Stimulated activated CD4-positive, alpha-beta T cell treated with anti-CD3 and anti-CD28 coated beads, TNF-alpha, amount 100 ng/mL, for 48 hours (primary cell): ENCODE data around the gene HSD17B2.
"Not testable (repeated sequence)": the region's sequence is repeated elsewhere in the genome, so short reads cannot be mapped to it uniquely, and the experiment has no call there.

ENCODE experiments used
- DNase-seq, 3 donors: peaks; one replicate each; pipeline ENCODE4 v3.0.0-alpha.2; 2020; ENCODE audit warnings: low read depth in 3 of 3

Gene HSD17B2

GRCh38 chr16:82079892-82080291, 44.8 kb downstream of the HSD17B2 start:
- DNase-seq = no peak

- no peak for DNase-seq
Measured at GRCh38 chr16:82081264-82081663, 46.2 kb downstream of the HSD17B2 start.

GRCh38 chr16:82082097-82082496, 47.0 kb downstream of the HSD17B2 start:
- no peak for DNase-seq

- no peak for DNase-seq
Measured at GRCh38 chr16:82082543-82083244, 47.6 kb downstream of the HSD17B2 start.

- no peak for DNase-seq
Measured at GRCh38 chr16:82083710-82084353, 48.8 kb downstream of the HSD17B2 start.

GRCh38 chr16:82085011-82085779, 50.1 kb downstream of the HSD17B2 start:
- DNase-seq = no peak

GRCh38 chr16:82088483-82088882, 53.4 kb downstream of the HSD17B2 start:
- DNase-seq = no peak

- DNase-seq = no peak
Measured at GRCh38 chr16:82091241-82091640, 56.2 kb downstream of the HSD17B2 start.

- DNase-seq = no peak
Measured at GRCh38 chr16:82092711-82093110, 57.7 kb downstream of the HSD17B2 start.

GRCh38 chr16:82093666-82094300, 58.7 kb downstream of the HSD17B2 start:
- no peak for DNase-seq

- no peak for DNase-seq
Measured at GRCh38 chr16:82094942-82095540, 60.0 kb downstream of the HSD17B2 start.

GRCh38 chr16:82096641-82097040, 61.6 kb downstream of the HSD17B2 start:
- no peak for DNase-seq

GRCh38 chr16:82105107-82105506, 70.1 kb downstream of the HSD17B2 start:
- DNase-seq = no peak

- DNase-seq = no peak
Measured at GRCh38 chr16:82108100-82108499, 73.0 kb downstream of the HSD17B2 start.

GRCh38 chr16:82108774-82109173, 73.7 kb downstream of the HSD17B2 start:
- DNase-seq = no peak

GRCh38 chr16:82109266-82109665, 74.2 kb downstream of the HSD17B2 start:
- not testable (repeated sequence) for DNase-seq

GRCh38 chr16:82111944-82112343, 76.9 kb downstream of the HSD17B2 start:
- DNase-seq = no peak

- DNase-seq = no peak
Measured at GRCh38 chr16:82113741-82114140, 78.7 kb downstream of the HSD17B2 start.

GRCh38 chr16:82116535-82116934, 81.5 kb downstream of the HSD17B2 start:
- DNase-seq = no peak

- DNase-seq = no peak
Measured at GRCh38 chr16:82118749-82119148, 83.7 kb downstream of the HSD17B2 start.

- no peak for DNase-seq
Measured at GRCh38 chr16:82119405-82119804, 84.4 kb downstream of the HSD17B2 start.

- no peak for DNase-seq
Measured at GRCh38 chr16:82124651-82125050, 89.6 kb downstream of the HSD17B2 start.
